ENCODE data around the gene CRAMP1. TPM values are rescaled to one million over a fixed set of nuclear protein-coding genes. Genes with fewer than 3 reads are reported as not detected.

The CRAMP1 gene
- total and polyA plus RNA-seq, 10 donors, result 3.0 to 32.4 (median 17.2) TPM

DNA sequence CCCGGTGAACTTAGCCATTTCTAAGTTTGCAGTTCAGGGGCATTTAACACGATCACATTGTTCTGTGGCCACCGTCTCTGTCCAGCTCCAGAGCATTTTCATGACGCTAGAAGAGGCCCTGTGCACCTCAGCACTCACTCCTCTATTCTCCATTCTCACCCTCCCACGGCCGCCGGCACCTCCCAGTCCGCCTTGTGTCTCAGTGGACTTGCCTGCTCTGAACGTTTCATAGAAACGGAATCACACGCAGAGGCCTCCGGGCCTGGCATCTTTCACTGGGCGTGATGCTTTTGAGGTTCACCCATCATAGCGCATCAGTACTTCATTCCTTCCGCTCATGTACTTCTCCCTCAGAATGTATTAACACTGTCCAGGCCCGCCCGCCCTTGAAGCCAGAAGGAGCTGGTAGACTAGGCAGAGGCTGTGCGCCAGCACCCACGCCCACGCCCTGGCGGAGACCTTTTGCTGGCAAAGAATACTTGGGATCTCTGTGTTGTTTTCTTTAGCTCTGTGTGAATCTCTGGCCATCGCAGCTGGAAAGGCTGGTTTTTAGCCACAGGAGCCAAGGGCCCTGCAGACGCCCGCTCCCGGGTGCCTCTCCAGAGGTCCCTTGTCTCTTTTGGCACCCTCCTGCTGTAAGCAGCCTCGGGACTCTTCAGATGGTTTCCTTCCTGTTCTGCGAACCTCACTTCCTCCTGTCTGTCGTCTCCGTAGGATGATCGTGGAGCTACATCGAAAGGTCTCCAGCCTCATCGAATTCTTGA is 42.5 kb downstream of the CRAMP1 start:
- Histone ChIP-seq H3K36me3 (peaks cover 5 to 97% (median 69%) of the 10 kb centered on the region in 6 donors), H3K9me3 (no peaks in the 10 kb centered on the region), H3K4me1 (peaks cover 0 to 8% (median 2%) of the 10 kb centered on the region in 6 donors), H3K4me3 (no peak overlapping the region), H3K27ac (no peak overlapping the region), H3K27me3 (replicated peaks in 1 of 7) (no peaks in the 10 kb centered on the region)
- intact Hi-C loops (cut with DNase I; ENCODE audit: low total_unique reads), result no loop called here
- no peak for DNase-seq
- 73 to 81% (median 75%) methylated on average over 31 to 32 of the region's 32 CpGs for WGBS, 5 donors
- TF ChIP-seq, protein P1, sequence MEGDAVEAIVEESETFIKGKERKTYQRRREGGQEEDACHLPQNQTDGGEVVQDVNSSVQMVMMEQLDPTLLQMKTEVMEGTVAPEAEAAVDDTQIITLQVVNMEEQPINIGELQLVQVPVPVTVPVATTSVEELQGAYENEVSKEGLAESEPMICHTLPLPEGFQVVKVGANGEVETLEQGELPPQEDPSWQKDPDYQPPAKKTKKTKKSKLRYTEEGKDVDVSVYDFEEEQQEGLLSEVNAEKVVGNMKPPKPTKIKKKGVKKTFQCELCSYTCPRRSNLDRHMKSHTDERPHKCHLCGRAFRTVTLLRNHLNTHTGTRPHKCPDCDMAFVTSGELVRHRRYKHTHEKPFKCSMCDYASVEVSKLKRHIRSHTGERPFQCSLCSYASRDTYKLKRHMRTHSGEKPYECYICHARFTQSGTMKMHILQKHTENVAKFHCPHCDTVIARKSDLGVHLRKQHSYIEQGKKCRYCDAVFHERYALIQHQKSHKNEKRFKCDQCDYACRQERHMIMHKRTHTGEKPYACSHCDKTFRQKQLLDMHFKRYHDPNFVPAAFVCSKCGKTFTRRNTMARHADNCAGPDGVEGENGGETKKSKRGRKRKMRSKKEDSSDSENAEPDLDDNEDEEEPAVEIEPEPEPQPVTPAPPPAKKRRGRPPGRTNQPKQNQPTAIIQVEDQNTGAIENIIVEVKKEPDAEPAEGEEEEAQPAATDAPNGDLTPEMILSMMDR (IDR thresholded peaks at IDR 0.05 in 8 of 11, conservative IDR thresholded peaks at IDR 0.05 in 3 of 11), result no peak
- TF ChIP-seq POLR2AphosphoS5 (IDR thresholded peaks at IDR 0.05), result peak in 1 of 3 donors; percentile 8
- no peak for TF ChIP-seq POLR2A (IDR thresholded peaks at IDR 0.05)

DNA sequence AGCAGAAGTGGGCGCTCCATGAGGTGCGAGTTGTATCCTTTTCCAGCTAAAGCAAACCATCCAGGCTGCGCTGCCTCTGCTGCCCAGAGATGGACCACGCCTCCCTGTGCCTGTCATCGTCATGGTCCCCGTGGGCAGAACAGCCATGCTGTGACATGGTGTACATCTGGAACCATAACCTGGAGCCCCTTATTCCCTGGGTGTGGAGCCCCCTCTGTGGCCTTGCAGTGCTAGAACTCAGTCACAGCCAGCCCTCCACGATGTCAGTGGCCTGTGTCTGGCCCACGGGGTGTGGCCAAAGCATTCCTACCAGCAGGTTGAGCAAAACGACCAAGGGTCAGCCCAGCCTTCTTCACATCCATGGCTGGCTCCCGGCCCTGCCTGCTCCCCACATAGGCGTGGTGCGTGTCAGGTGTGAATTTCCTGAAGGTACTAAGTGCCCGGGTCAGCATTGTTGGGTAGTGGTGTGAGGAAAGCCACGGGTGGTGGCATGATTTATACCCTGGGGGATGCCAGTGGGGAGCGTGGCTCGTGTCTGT is 43.2 kb downstream of the CRAMP1 start:
- H3K36me3 ChIP-seq, result peaks cover 5 to 97% (median 76%) of the 10 kb centered on the region in 6 donors
- no peaks in the 10 kb centered on the region for H3K9me3 ChIP-seq
- intact Hi-C loops (cut with DNase I; ENCODE audit: low total_unique reads), result no loop called here
- 85 to 92% (median 89%) methylated on average over 16 of the region's 16 CpGs for WGBS, 5 donors
- no peaks in the 10 kb centered on the region for H3K27me3 ChIP-seq (replicated peaks in 1 of 7)
- H3K27ac ChIP-seq, result no peak overlapping the region
- TF ChIP-seq POLR2AphosphoS5 (IDR thresholded peaks at IDR 0.05), result peak in 1 of 3 donors; percentile 11
- TF ChIP-seq POLR2A (IDR thresholded peaks at IDR 0.05), result no peak
- no peak overlapping the region for H3K4me3 ChIP-seq
- no peak for DNase-seq
- H3K4me1 ChIP-seq, result peaks cover 0 to 8% (median 2%) of the 10 kb centered on the region in 6 donors

DNA sequence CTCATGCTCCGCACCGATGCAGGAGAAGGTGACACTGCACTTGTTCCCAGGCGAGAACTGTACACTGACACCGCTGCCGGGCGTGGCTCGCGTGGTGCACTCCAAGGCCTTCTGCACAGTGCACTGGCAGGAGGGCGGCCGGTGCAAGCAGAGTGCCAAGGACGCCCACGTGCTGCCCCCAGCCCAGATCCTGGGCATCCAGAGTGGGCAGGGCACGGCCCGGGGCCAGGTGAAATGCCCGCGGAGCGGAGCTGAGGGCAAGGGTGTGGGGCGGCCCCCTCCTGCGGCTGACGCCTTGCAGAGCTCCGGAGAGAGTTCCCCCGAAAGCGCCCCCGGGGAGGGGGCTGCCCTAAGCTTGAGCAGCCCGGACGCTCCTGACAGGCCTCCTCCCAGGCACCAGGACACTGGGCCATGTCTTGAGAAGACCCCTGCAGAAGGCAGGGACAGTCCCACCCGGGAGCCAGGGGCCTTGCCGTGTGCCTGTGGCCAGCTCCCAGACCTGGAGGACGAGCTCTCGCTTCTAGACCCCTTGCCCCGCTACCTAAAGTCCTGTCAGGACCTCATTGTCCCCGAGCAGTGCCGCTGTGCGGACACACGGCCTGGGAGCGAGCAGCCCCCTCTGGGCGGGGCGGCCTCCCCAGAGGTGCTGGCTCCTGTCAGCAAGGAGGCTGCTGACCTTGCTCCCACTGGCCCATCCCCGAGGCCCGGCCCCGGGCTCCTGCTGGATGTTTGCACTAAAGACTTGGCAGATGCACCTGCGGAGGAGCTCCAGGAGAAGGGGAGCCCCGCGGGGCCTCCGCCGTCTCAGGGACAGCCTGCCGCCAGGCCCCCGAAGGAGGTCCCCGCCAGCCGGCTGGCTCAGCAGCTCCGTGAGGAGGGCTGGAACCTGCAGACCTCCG is 44.0 kb downstream of the CRAMP1 start:
- TF ChIP-seq, protein P1 (IDR thresholded peaks at IDR 0.05 in 8 of 11, conservative IDR thresholded peaks at IDR 0.05 in 3 of 11), result no peak
- TF ChIP-seq POLR2A (IDR thresholded peaks at IDR 0.05) (no peak), POLR2AphosphoS5 (IDR thresholded peaks at IDR 0.05) (no peak)
- no peak for DNase-seq
- peaks cover 5 to 97% (median 83%) of the 10 kb centered on the region in 6 donors for H3K36me3 ChIP-seq
- intact Hi-C loops (cut with DNase I; ENCODE audit: low total_unique reads), result no loop called here
- no peak overlapping the region for H3K27ac ChIP-seq
- 91 to 97% (median 95%) methylated on average over 22 to 52 of the region's 52 CpGs for WGBS, 5 donors
- H3K9me3 ChIP-seq, result no peaks in the 10 kb centered on the region
- peaks cover 0 to 8% (median 2%) of the 10 kb centered on the region in 6 donors for H3K4me1 ChIP-seq
- no peak overlapping the region for H3K4me3 ChIP-seq
- no peaks in the 10 kb centered on the region for H3K27me3 ChIP-seq (replicated peaks in 1 of 7)

DNA sequence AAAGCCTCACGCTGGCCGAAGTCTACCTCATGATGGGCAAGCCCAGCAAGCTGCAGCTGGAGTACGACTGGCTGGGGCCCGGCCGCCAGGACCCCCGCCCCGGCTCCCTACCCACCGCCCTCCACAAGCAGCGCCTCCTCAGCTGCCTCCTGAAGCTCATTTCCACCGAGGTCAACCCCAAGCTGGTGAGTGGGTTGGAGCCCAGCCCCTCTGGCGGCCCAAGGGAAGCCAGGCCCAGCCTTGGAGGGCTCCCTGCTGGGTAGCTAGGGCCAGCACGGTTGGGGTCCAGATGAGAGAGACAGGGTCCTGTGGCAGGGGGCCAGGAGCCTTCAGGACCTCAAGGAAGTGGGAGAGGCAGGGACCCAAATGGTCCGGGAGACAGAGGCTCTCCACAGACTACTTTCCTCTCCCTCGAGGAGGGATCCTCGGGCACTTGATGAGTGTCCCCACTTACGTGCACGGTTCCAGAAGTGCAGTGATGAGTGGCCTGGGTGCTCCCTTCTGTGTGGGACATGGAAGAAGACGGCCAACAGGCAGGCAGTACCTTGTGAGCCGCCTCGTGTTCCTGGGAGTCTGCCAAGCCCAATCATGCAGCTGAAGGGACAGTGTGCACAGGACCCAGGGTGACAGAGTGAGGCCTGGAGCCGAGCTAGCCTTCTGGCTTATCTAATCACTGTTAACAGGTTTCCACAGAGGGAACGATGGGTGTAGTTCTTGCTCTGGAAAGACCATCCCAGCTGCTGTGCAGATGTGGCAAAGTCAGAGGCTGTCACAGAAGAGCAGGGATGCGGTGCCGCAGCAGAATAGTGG is 44.9 kb downstream of the CRAMP1 start:
- peaks cover 5 to 100% (median 86%) of the 10 kb centered on the region in 6 donors for H3K36me3 ChIP-seq
- H3K9me3 ChIP-seq, result no peaks in the 10 kb centered on the region
- no peak for DNase-seq
- no peaks in the 10 kb centered on the region for H3K27me3 ChIP-seq (replicated peaks in 1 of 7)
- peaks cover 0 to 8% (median 2%) of the 10 kb centered on the region in 6 donors for H3K4me1 ChIP-seq
- no peak overlapping the region for H3K27ac ChIP-seq
- WGBS, 5 donors, result 91 to 100% (median 94%) methylated on average over 3 to 24 of the region's 24 CpGs
- H3K4me3 ChIP-seq, result no peak overlapping the region
- intact Hi-C loops (cut with DNase I; ENCODE audit: low total_unique reads), result no loop called here
- no peak for TF ChIP-seq POLR2A (IDR thresholded peaks at IDR 0.05)
- TF ChIP-seq POLR2AphosphoS5 (IDR thresholded peaks at IDR 0.05), result no peak
- TF ChIP-seq, protein P1 (IDR thresholded peaks at IDR 0.05 in 8 of 11, conservative IDR thresholded peaks at IDR 0.05 in 3 of 11), result no peak
